Astrocyte (in vitro differentiated cells and primary cell): Measurements from ENCODE around the gene EOLA1. TPM values are rescaled to one million over a fixed set of nuclear protein-coding genes. Genes with fewer than 3 reads are reported as not detected.

Experiments
- DNase-seq: peaks from one replicate; pipeline ENCODE4 v3.0.0-alpha.2; 2010; ENCODE audit warnings: low read depth
- FAIRE-seq: peaks from 2 replicates; lab custom pipeline; 2011; peaks lifted over from hg19 to GRCh38; lab: Jason Lieb, UNC
- H2AFZ ChIP-seq: 2 replicates; pipeline ENCODE4 v1.6.0; 2012; ENCODE audit warnings: low read depth, low read length, inconsistent platforms
- H3K27ac ChIP-seq: 2 replicates; pipeline ENCODE4 v1.5.1; 2011; ENCODE audit warnings: low read depth, low read length, inconsistent platforms
- H3K27me3 ChIP-seq: 2 replicates; pipeline ENCODE4 v1.6.0; 2011; ENCODE audit warnings: low read length, inconsistent platforms; ENCODE audit not compliant: insufficient read depth
- H3K36me3 ChIP-seq: 2 replicates; pipeline ENCODE4 v1.5.1; 2011; ENCODE audit warnings: low read length, inconsistent platforms; ENCODE audit not compliant: insufficient read depth
- H3K4me1 ChIP-seq: 2 replicates; pipeline ENCODE4 v1.5.1; 2011; ENCODE audit warnings: low read length, inconsistent platforms; ENCODE audit not compliant: insufficient read depth
- H3K4me2 ChIP-seq: 2 replicates; pipeline ENCODE4 v1.6.0; 2012; ENCODE audit warnings: low read length, inconsistent platforms
- H3K4me3 ChIP-seq: 2 replicates; pipeline ENCODE4 v1.5.1; 2011; ENCODE audit warnings: low read depth, mild to moderate bottlenecking, low read length, inconsistent platforms; ENCODE audit not compliant: insufficient read depth
- H3K79me2 ChIP-seq: 2 replicates; pipeline ENCODE4 v1.6.0; 2012; ENCODE audit warnings: mild to moderate bottlenecking, low read length, inconsistent platforms; ENCODE audit not compliant: insufficient read depth
- H3K9ac ChIP-seq: 2 replicates; pipeline ENCODE4 v1.6.0; 2012; ENCODE audit warnings: mild to moderate bottlenecking, low read length, inconsistent platforms
- H3K9me3 ChIP-seq: 2 replicates; pipeline ENCODE4 v1.5.1; 2012; ENCODE audit warnings: low read depth, mild to moderate bottlenecking, low read length, inconsistent platforms; ENCODE audit not compliant: insufficient read depth
- H4K20me1 ChIP-seq: 2 replicates; pipeline ENCODE4 v1.6.0; 2012; ENCODE audit warnings: low read length, inconsistent platforms; ENCODE audit not compliant: insufficient read depth
- H3K27ac Mint-ChIP-seq: one replicate; pipeline ENCODE4 v1.8.0; 2021; ENCODE audit warnings: mild to moderate bottlenecking, mixed read lengths; ENCODE audit not compliant: unreplicated experiment
- H3K27me3 Mint-ChIP-seq: one replicate; pipeline ENCODE4 v1.8.0; 2021; ENCODE audit warnings: low read depth, mixed read lengths; ENCODE audit not compliant: unreplicated experiment
- H3K36me3 Mint-ChIP-seq: one replicate; pipeline ENCODE4 v1.8.0; 2021; ENCODE audit warnings: low read depth, mixed read lengths; ENCODE audit not compliant: unreplicated experiment
- H3K4me1 Mint-ChIP-seq: one replicate; pipeline ENCODE4 v1.8.0; 2021; ENCODE audit warnings: low read depth, mixed read lengths; ENCODE audit not compliant: unreplicated experiment
- H3K4me3 Mint-ChIP-seq: one replicate; pipeline ENCODE4 v1.8.0; 2021; ENCODE audit warnings: mild to moderate bottlenecking, moderate library complexity, mixed read lengths; ENCODE audit not compliant: unreplicated experiment
- H3K9me3 Mint-ChIP-seq: one replicate; pipeline ENCODE4 v1.8.0; 2021; ENCODE audit warnings: mild to moderate bottlenecking, mixed read lengths; ENCODE audit not compliant: unreplicated experiment
- EZH2 ChIP-seq: IDR thresholded peaks from 2 replicates; pipeline ENCODE4 v1.6.1; 2012; ENCODE audit warnings: mild to moderate bottlenecking, low read length, inconsistent platforms; ENCODE audit not compliant: insufficient read depth
- total RNA-seq: library from RNA; stranded (reverse); gene quantifications from 2 replicates; pipeline ENCODE4 v1.2.1, GENCODE V29; 2021
- TF ChIP-seq, protein P1 (sequence below): IDR thresholded peaks from 2 replicates; pipeline ENCODE4 v1.5.1; 2011; ENCODE audit warnings: low read depth, mild to moderate bottlenecking, inconsistent platforms, low read length, moderate library complexity; ENCODE audit not compliant: insufficient read depth

EOLA1 gene
- total RNA-seq, 1 donor from 2014 or later = 13.6 TPM

DNA sequence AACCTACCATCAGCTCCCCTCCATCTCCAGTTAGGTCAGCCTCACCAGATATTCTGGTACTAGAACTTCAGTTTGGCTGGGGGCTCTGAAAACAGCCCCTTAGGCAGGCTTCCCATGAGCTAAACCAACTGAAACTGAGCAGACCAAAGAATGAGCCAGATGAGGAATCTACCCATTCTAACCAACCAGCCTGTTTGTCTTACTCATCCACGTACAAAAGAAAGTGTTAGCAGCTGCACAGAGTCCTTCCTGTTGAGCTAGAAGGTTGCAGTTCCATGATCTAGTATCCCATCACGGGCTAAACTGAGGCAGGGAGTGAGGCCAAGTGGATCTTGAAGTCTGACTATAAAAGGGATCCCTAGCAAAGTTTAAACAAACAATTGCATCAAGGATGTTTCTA, 29.0 kb downstream of the EOLA1 start:
- H4K20me1 ChIP-seq = no peaks in the 10 kb centered on the region
- H3K9me3 Mint-ChIP-seq = no peaks in the 10 kb centered on the region
- no peaks in the 10 kb centered on the region for H3K79me2 ChIP-seq
- no peak for DNase-seq
- H3K4me3 Mint-ChIP-seq = no peak overlapping the region
- no peaks in the 10 kb centered on the region for H3K9me3 ChIP-seq
- no peak overlapping the region for H3K27ac ChIP-seq
- H3K4me2 ChIP-seq = no peak overlapping the region
- no peak overlapping the region for H3K27ac Mint-ChIP-seq
- no peaks in the 10 kb centered on the region for H3K36me3 Mint-ChIP-seq
- no peaks in the 10 kb centered on the region for H3K4me1 ChIP-seq
- no peak overlapping the region for H3K9ac ChIP-seq
- H3K27me3 ChIP-seq = no peaks in the 10 kb centered on the region
- peaks cover 10% of the 10 kb centered on the region for H3K4me1 Mint-ChIP-seq
- peak; percentile 94 for FAIRE-seq
- no peaks in the 10 kb centered on the region for H3K27me3 Mint-ChIP-seq
- no peak overlapping the region for H3K4me3 ChIP-seq
- no peaks in the 10 kb centered on the region for H3K36me3 ChIP-seq
- TF ChIP-seq, protein P1, sequence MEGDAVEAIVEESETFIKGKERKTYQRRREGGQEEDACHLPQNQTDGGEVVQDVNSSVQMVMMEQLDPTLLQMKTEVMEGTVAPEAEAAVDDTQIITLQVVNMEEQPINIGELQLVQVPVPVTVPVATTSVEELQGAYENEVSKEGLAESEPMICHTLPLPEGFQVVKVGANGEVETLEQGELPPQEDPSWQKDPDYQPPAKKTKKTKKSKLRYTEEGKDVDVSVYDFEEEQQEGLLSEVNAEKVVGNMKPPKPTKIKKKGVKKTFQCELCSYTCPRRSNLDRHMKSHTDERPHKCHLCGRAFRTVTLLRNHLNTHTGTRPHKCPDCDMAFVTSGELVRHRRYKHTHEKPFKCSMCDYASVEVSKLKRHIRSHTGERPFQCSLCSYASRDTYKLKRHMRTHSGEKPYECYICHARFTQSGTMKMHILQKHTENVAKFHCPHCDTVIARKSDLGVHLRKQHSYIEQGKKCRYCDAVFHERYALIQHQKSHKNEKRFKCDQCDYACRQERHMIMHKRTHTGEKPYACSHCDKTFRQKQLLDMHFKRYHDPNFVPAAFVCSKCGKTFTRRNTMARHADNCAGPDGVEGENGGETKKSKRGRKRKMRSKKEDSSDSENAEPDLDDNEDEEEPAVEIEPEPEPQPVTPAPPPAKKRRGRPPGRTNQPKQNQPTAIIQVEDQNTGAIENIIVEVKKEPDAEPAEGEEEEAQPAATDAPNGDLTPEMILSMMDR = no peak
- no peak for TF ChIP-seq EZH2
- no peak overlapping the region for H2AFZ ChIP-seq

GRCh38 chrX:149570668-149571067, 29.9 kb downstream of the EOLA1 start:
- Histone ChIP-seq H3K79me2 (no peaks in the 10 kb centered on the region), H3K36me3 (no peaks in the 10 kb centered on the region), H2AFZ (no peak overlapping the region), H3K27me3 (no peaks in the 10 kb centered on the region), H3K4me2 (no peak overlapping the region), H3K27ac (no peak overlapping the region), H3K4me3 (no peak overlapping the region), H3K4me1 (no peaks in the 10 kb centered on the region), H4K20me1 (no peaks in the 10 kb centered on the region), H3K9me3 (no peaks in the 10 kb centered on the region), H3K9ac (no peak overlapping the region)
- no peaks in the 10 kb centered on the region for H3K27me3 Mint-ChIP-seq
- H3K4me1 Mint-ChIP-seq = peaks cover 10% of the 10 kb centered on the region
- FAIRE-seq (no peak), DNase-seq (peak; percentile 33)
- no peaks in the 10 kb centered on the region for H3K36me3 Mint-ChIP-seq
- no peak overlapping the region for H3K4me3 Mint-ChIP-seq
- H3K9me3 Mint-ChIP-seq = no peaks in the 10 kb centered on the region
- TF ChIP-seq EZH2 = no peak
- TF ChIP-seq, protein P1 = no peak
- H3K27ac Mint-ChIP-seq = no peak overlapping the region

DNA sequence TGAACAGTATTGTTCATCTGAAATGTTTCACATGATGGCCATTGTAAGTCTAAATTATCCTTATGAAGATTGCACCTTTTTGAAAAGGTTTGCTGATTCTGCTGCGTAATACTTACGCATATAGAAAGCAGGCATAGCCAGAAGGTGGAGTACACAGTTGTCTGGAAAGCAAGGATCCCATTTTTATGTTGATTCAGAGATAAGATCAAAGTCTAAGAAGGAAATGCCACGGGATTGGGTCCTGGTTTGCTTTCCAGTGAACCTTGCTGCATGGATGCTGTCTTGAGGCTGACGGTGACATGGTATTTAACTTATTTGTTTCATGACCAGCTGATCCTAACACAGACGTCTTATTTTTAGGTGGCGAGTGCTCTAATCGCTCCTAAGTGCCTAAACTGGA, 31.0 kb downstream of the EOLA1 start:
- Histone ChIP-seq H3K9me3 (no peaks in the 10 kb centered on the region), H3K4me2 (no peak overlapping the region), H3K36me3 (no peaks in the 10 kb centered on the region), H3K4me3 (no peak overlapping the region), H3K4me1 (no peaks in the 10 kb centered on the region), H3K9ac (no peak overlapping the region), H4K20me1 (no peaks in the 10 kb centered on the region), H2AFZ (no peak overlapping the region), H3K79me2 (no peaks in the 10 kb centered on the region), H3K27me3 (no peaks in the 10 kb centered on the region), H3K27ac (no peak overlapping the region)
- Mint-ChIP-seq H3K4me1 (peaks cover 10% of the 10 kb centered on the region), H3K27ac (no peak overlapping the region), H3K9me3 (no peaks in the 10 kb centered on the region), H3K36me3 (no peaks in the 10 kb centered on the region), H3K27me3 (no peaks in the 10 kb centered on the region), H3K4me3 (no peak overlapping the region)
- TF ChIP-seq, protein P1 = no peak
- TF ChIP-seq EZH2 = no peak
- DNase-seq = no peak
- peak; percentile 77 for FAIRE-seq
